Measurements from ENCODE around the gene DCTPP1.

Gene DCTPP1

DNA sequence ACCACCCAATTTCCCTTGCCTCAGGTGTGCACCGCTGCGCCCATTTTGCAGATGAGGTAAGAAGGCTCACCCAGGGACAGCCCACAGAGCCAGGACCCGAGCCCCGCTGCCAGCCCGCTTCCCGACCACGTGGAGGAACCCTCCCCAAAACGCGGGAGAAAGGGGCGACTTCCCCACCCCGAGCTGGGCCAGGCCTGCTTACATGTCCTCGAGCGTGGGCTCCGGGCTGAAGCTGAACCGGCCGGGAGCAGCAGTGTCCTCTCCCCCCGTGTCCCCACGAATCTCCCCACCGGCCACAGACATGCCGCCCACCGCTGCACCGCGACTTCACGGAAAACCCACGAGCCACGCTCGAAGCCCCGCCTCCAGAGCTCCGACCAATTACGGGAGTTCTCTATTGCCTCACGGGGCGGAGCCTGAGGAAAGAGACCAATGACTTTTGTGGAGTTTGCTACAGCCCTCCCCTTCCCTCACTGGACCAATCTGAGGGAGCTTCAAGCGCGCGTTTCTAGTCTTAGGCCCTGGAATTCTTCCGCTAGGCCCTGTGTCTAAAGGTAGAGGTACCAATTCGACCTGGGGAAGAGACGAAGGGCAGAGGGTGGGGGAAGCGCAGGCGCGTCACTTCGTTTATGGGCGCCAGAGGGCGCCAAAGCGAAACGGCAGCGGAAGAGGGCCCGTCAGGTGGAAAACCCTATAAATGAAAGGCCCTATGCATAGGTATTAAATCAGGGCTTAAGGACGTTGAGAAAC lies at the start of gene DCTPP1 (continued):
- TF ChIP-seq ZNF394 (tag by site-specific recombination; IDR thresholded peaks at IDR 0.05; ENCODE audit: borderline replicate concordance) (0 out of 2 replicates have a peak, but pooled peaks have one; percentile 21), ZNF175 (tag by site-specific recombination; IDR thresholded peaks at IDR 0.05) (no peak), PATZ1 (tag by site-specific recombination; IDR thresholded peaks at IDR 0.05) (peak; percentile 81), KLF1 (tag by site-specific recombination; IDR thresholded peaks at IDR 0.05) (peak; percentile 92), ZNF558 (tag by site-specific recombination; IDR thresholded peaks at IDR 0.05) (peak; percentile 77; the same call in 1 of the 2 replicates), YY1 (tag by site-specific recombination; IDR thresholded peaks at IDR 0.05) (peak; percentile 61), ZNF639 (tag by site-specific recombination; IDR thresholded peaks at IDR 0.05) (peak; percentile 72), ZNF148 (tag by site-specific recombination; IDR thresholded peaks at IDR 0.05; ENCODE audit: borderline replicate concordance) (no peak), REST (tag by site-specific recombination; IDR thresholded peaks at IDR 0.05) (peak; percentile 57; the same call in 1 of the 2 replicates), ZSCAN4 (tag by site-specific recombination; IDR thresholded peaks at IDR 0.05) (peak; percentile 4; the same call in 1 of the 2 replicates), IKZF3 (tag by site-specific recombination; IDR thresholded peaks at IDR 0.05) (0 out of 2 replicates have a peak, but pooled peaks have one; percentile 21), ZNF837 (tag by site-specific recombination; IDR thresholded peaks at IDR 0.05) (no peak), WT1 (tag by site-specific recombination; IDR thresholded peaks at IDR 0.05) (peak; percentile 27), ATF2 (tag by site-specific recombination; IDR thresholded peaks at IDR 0.05; ENCODE audit: low read depth) (no peak), ZNF830 (tag by site-specific recombination; IDR thresholded peaks at IDR 0.05; ENCODE audit: low read depth) (no peak), ZNF600 (tag by site-specific recombination; IDR thresholded peaks at IDR 0.05) (0 out of 2 replicates have a peak, but pooled peaks have one; percentile 11), ZNF311 (tag by site-specific recombination; IDR thresholded peaks at IDR 0.05; ENCODE audit: borderline replicate concordance) (no peak)
- TF ChIP-seq, protein P1, sequence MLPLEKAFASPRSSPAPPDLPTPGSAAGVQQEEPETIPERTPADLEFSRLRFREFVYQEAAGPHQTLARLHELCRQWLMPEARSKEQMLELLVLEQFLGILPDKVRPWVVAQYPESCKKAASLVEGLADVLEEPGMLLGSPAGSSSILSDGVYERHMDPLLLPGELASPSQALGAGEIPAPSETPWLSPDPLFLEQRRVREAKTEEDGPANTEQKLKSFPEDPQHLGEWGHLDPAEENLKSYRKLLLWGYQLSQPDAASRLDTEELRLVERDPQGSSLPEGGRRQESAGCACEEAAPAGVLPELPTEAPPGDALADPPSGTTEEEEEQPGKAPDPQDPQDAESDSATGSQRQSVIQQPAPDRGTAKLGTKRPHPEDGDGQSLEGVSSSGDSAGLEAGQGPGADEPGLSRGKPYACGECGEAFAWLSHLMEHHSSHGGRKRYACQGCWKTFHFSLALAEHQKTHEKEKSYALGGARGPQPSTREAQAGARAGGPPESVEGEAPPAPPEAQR (tag by site-specific recombination; IDR thresholded peaks at IDR 0.05), result 0 out of 2 replicates have a peak, but pooled peaks have one; percentile 34
- TF ChIP-seq, protein P2, sequence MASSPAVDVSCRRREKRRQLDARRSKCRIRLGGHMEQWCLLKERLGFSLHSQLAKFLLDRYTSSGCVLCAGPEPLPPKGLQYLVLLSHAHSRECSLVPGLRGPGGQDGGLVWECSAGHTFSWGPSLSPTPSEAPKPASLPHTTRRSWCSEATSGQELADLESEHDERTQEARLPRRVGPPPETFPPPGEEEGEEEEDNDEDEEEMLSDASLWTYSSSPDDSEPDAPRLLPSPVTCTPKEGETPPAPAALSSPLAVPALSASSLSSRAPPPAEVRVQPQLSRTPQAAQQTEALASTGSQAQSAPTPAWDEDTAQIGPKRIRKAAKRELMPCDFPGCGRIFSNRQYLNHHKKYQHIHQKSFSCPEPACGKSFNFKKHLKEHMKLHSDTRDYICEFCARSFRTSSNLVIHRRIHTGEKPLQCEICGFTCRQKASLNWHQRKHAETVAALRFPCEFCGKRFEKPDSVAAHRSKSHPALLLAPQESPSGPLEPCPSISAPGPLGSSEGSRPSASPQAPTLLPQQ (tag by site-specific recombination; IDR thresholded peaks at IDR 0.05), result peak; percentile 82
- TF ChIP-seq, protein P3, sequence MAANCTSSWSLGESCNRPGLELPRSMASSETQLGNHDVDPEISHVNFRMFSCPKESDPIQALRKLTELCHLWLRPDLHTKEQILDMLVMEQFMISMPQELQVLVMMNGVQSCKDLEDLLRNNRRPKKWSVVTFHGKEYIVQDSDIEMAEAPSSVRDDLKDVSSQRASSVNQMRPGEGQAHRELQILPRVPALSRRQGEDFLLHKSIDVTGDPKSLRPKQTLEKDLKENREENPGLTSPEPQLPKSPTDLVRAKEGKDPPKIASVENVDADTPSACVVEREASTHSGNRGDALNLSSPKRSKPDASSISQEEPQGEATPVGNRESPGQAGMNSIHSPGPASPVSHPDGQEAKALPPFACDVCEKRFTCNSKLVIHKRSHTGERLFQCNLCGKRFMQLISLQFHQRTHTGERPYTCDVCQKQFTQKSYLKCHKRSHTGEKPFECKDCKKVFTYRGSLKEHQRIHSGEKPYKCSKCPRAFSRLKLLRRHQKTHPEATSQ (tag by site-specific recombination; IDR thresholded peaks at IDR 0.05), result peak; percentile 98
